Measurements from ENCODE around the gene MTO1. TPM values are rescaled to one million over a fixed set of nuclear protein-coding genes. Genes with fewer than 3 reads are reported as not detected.
"Not testable (repeated sequence)": the region's sequence is repeated elsewhere in the genome, so short reads cannot be mapped to it uniquely, and the experiment has no call there.

The MTO1 gene
- total and polyA plus RNA-seq, 4 donors, result 18.3 to 31.4 (median 22.6) TPM

DNA sequence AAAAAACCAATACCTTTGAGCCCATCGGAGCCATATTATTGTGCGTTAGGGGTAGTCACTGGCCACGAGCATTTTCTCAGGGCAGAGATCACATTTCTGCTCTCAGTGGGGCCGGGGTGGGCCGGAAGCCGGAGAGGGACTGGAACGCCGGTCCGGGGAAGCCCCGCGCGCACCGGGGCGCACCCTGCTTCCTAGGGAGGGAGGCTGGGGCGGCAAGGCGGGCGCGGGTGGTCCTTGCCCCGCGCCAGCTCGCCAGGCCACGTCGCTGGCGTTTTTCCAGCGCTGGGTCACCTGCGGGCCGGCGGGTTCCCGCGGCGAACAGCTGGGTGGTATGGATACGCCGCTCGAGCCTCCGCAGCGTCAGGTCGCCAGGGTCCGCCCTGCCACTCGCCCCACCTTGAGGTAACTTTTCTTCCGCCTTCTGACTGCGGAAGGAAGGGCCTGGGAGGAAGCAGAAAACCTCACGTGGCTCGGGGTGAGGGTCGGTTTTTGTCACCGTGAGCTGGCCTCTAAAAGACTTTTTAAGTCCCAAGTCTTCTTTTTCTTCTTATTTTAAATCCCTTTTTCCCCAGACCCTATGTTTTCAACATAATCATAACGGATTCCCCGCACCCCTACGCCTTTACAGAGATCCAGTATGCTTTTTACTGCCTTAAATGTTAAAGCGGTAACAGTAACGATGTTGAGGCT is 62.0 kb downstream of the MTO1 start:
- Histone ChIP-seq H3K36me3 (ENCODE audit: control insufficient read depth, insufficient read depth, low read length) (peaks cover 2% of the 10 kb centered on the region), H3K9me3 (ENCODE audit: control insufficient read depth, insufficient read depth, low read length) (no peaks in the 10 kb centered on the region), H3K4me3 (ENCODE audit: low read depth, low read length) (peak overlapping the region; percentile 63), H3K4me1 (ENCODE audit: control insufficient read depth, insufficient read depth, low read length) (peaks cover 19% of the 10 kb centered on the region), H3K27me3 (ENCODE audit: control insufficient read depth, insufficient read depth, low read length) (no peaks in the 10 kb centered on the region), H3K27ac (ENCODE audit: low read depth, low read length) (peak overlapping the region; percentile 83)
- 7% methylated on average over 45 of the region's 50 CpGs for WGBS (ENCODE audit: insufficient coverage)
- DNase-seq (ENCODE audit: low read depth in 4 of 6, low spot score in 6 of 6), result peak in 2 of 6 donors; percentile 40 to 58

GRCh38 chr6:73525546-73526330 is 64.2 kb downstream of the MTO1 start:
- Histone ChIP-seq H3K27ac (ENCODE audit: low read depth, low read length) (no peak overlapping the region), H3K4me3 (ENCODE audit: low read depth, low read length) (no peak overlapping the region)
- 100% methylated on average over 1 of the region's 3 CpGs for WGBS (ENCODE audit: insufficient coverage)

DNA sequence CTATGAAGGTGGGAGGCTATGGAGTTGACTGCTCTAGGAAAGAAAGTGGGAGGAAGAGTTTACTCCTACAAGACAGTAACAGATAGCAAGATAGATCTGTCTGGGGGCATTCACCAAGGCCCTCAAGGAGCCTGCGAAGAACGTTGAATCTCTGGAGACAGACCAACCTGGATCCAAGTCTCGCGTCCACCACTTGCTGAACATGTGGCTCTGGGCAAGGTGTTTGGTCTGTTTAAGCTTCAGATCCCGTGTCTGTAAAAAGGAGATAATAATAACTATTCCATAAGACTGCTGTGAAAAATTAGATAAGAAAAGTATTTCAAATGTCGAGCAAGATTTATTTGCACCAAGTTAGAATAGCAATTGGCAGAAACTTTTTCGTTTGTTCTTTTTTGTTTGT is 67.4 kb downstream of the MTO1 start:
- Histone ChIP-seq H3K36me3 (ENCODE audit: control insufficient read depth, insufficient read depth, low read length) (no peaks in the 10 kb centered on the region), H3K27ac (ENCODE audit: low read depth, low read length) (no peak overlapping the region), H3K9me3 (ENCODE audit: control insufficient read depth, insufficient read depth, low read length) (no peaks in the 10 kb centered on the region), H3K27me3 (ENCODE audit: control insufficient read depth, insufficient read depth, low read length) (no peaks in the 10 kb centered on the region), H3K4me1 (ENCODE audit: control insufficient read depth, insufficient read depth, low read length) (peaks cover 2% of the 10 kb centered on the region), H3K4me3 (ENCODE audit: low read depth, low read length) (no peak overlapping the region)
- WGBS (ENCODE audit: insufficient coverage), result no CpG with 5 or more reads among the region's 7 CpGs
- DNase-seq (ENCODE audit: low read depth in 4 of 6, low spot score in 6 of 6), result no peak

More at GRCh38 chr6:73525546-73526330, 64.2 kb downstream of the MTO1 start:
- Histone ChIP-seq H3K27me3 (ENCODE audit: control insufficient read depth, insufficient read depth, low read length) (no peaks in the 10 kb centered on the region), H3K4me1 (ENCODE audit: control insufficient read depth, insufficient read depth, low read length) (peaks cover 18% of the 10 kb centered on the region), H3K36me3 (ENCODE audit: control insufficient read depth, insufficient read depth, low read length) (no peaks in the 10 kb centered on the region), H3K9me3 (ENCODE audit: control insufficient read depth, insufficient read depth, low read length) (no peaks in the 10 kb centered on the region)
- no peak for DNase-seq (ENCODE audit: low read depth in 4 of 6, low spot score in 6 of 6)

- no peak overlapping the region for H3K27ac ChIP-seq (ENCODE audit: low read depth, low read length)
- WGBS (ENCODE audit: insufficient coverage), result no CpG with 5 or more reads among the region's 3 CpGs
Observed at GRCh38 chr6:73532293-73532692, 70.8 kb downstream of the MTO1 start.

DNA sequence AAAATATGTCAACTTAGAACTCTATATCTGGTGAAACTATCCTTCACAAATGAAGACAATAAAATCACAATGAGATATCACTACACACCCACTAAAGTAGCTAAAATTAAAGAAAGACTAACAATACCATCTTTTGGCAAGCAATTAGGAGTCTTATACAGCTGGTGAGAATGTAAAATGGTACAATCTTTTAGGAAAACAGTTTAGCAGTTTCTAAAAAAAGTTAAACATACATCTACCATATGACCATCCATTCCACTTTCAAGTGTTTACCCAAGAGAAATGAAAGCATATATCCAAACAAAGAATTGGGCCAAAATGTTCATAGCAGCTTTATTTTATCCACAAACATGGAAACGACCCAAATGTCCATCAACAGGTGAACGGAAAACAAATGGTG is 73.1 kb downstream of the MTO1 start:
- no peak overlapping the region for H3K27ac ChIP-seq (ENCODE audit: low read depth, low read length)
- H3K4me3 ChIP-seq (ENCODE audit: low read depth, low read length), result no peak overlapping the region
- peak in 1 of 6 donors; percentile 57 for DNase-seq (ENCODE audit: low read depth in 4 of 6, low spot score in 6 of 6)
- no peaks in the 10 kb centered on the region for H3K4me1 ChIP-seq (ENCODE audit: control insufficient read depth, insufficient read depth, low read length)
- H3K9me3 ChIP-seq (ENCODE audit: control insufficient read depth, insufficient read depth, low read length), result no peaks in the 10 kb centered on the region
- 86% methylated on average over 2 of the region's 2 CpGs for WGBS (ENCODE audit: insufficient coverage)
- no peaks in the 10 kb centered on the region for H3K27me3 ChIP-seq (ENCODE audit: control insufficient read depth, insufficient read depth, low read length)
- no peaks in the 10 kb centered on the region for H3K36me3 ChIP-seq (ENCODE audit: control insufficient read depth, insufficient read depth, low read length)

More at GRCh38 chr6:73532293-73532692, 70.8 kb downstream of the MTO1 start:
- Histone ChIP-seq H3K36me3 (ENCODE audit: control insufficient read depth, insufficient read depth, low read length) (no peaks in the 10 kb centered on the region), H3K9me3 (ENCODE audit: control insufficient read depth, insufficient read depth, low read length) (no peaks in the 10 kb centered on the region), H3K4me3 (ENCODE audit: low read depth, low read length) (no peak overlapping the region), H3K27me3 (ENCODE audit: control insufficient read depth, insufficient read depth, low read length) (no peaks in the 10 kb centered on the region), H3K4me1 (ENCODE audit: control insufficient read depth, insufficient read depth, low read length) (no peaks in the 10 kb centered on the region)
- peak in 1 of 6 donors; percentile 57 for DNase-seq (ENCODE audit: low read depth in 4 of 6, low spot score in 6 of 6)

GRCh38 chr6:73537677-73538076 is 76.1 kb downstream of the MTO1 start:
- no peak for DNase-seq (ENCODE audit: low read depth in 4 of 6, low spot score in 6 of 6)
- Histone ChIP-seq H3K27me3 (ENCODE audit: control insufficient read depth, insufficient read depth, low read length) (no peaks in the 10 kb centered on the region), H3K4me1 (ENCODE audit: control insufficient read depth, insufficient read depth, low read length) (no peaks in the 10 kb centered on the region), H3K4me3 (ENCODE audit: low read depth, low read length) (no peak overlapping the region), H3K36me3 (ENCODE audit: control insufficient read depth, insufficient read depth, low read length) (no peaks in the 10 kb centered on the region), H3K27ac (ENCODE audit: low read depth, low read length) (no peak overlapping the region), H3K9me3 (ENCODE audit: control insufficient read depth, insufficient read depth, low read length) (no peaks in the 10 kb centered on the region)
- 100% methylated on average over 1 of the region's 3 CpGs for WGBS (ENCODE audit: insufficient coverage)

DNA sequence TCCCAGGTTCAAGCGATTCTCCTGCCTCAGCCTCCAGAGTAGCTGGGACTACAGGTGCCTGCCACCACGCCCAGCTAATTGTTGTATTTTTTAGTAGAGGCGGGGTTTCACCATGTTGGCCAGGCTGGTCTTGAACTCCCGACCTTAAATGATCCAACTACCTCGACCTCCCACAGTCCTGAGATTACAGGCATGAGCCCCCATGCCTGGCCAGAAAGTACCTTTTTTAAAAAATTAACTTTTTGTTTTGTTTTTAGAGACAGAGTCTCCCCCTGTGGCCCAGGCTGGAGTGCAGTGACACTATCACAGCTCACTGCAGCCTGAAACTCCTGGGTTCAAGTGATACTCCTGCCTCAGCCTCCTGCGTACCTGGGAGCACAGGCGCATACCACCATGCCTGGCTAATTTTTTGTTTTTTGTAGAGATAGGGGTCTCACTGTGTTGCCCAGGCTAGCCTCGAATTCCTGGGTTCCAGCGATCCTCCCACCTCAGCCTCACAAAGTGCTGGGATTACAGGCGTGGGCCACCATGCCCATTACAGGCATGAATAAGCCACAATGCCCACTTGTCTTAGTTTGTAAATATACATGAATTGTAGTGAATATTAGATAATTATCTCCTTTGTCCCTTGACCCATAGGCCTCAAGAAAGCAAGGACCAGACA is 76.7 kb downstream of the MTO1 start:
- 94% methylated on average over 2 of the region's 10 CpGs for WGBS (ENCODE audit: insufficient coverage)
- no peaks in the 10 kb centered on the region for H3K9me3 ChIP-seq (ENCODE audit: control insufficient read depth, insufficient read depth, low read length)
- no peaks in the 10 kb centered on the region for H3K27me3 ChIP-seq (ENCODE audit: control insufficient read depth, insufficient read depth, low read length)
- H3K4me1 ChIP-seq (ENCODE audit: control insufficient read depth, insufficient read depth, low read length), result no peaks in the 10 kb centered on the region
- H3K36me3 ChIP-seq (ENCODE audit: control insufficient read depth, insufficient read depth, low read length), result no peaks in the 10 kb centered on the region
- no peak for DNase-seq (ENCODE audit: low read depth in 4 of 6, low spot score in 6 of 6)
- H3K27ac ChIP-seq (ENCODE audit: low read depth, low read length), result no peak overlapping the region
- no peak overlapping the region for H3K4me3 ChIP-seq (ENCODE audit: low read depth, low read length)

- DNase-seq (ENCODE audit: low read depth in 4 of 6, low spot score in 6 of 6); H3K27ac ChIP-seq (ENCODE audit: low read depth, low read length); H3K4me1 ChIP-seq (ENCODE audit: control insufficient read depth, insufficient read depth, low read length); H3K4me3 ChIP-seq (ENCODE audit: low read depth, low read length); H3K27me3 ChIP-seq (ENCODE audit: control insufficient read depth, insufficient read depth, low read length); H3K36me3 ChIP-seq (ENCODE audit: control insufficient read depth, insufficient read depth, low read length); H3K9me3 ChIP-seq (ENCODE audit: control insufficient read depth, insufficient read depth, low read length): not testable (repeated sequence)
- WGBS (ENCODE audit: insufficient coverage), result 100% methylated on average over 2 of the region's 3 CpGs
Observed at GRCh38 chr6:73542481-73542880, 80.9 kb downstream of the MTO1 start.

- 86% methylated on average over 3 of the region's 5 CpGs for WGBS (ENCODE audit: insufficient coverage)
- Histone ChIP-seq H3K4me3 (ENCODE audit: low read depth, low read length) (no peak overlapping the region), H3K36me3 (ENCODE audit: control insufficient read depth, insufficient read depth, low read length) (no peaks in the 10 kb centered on the region), H3K27ac (ENCODE audit: low read depth, low read length) (no peak overlapping the region), H3K4me1 (ENCODE audit: control insufficient read depth, insufficient read depth, low read length) (no peaks in the 10 kb centered on the region), H3K27me3 (ENCODE audit: control insufficient read depth, insufficient read depth, low read length) (no peaks in the 10 kb centered on the region), H3K9me3 (ENCODE audit: control insufficient read depth, insufficient read depth, low read length) (no peaks in the 10 kb centered on the region)
- DNase-seq (ENCODE audit: low read depth in 4 of 6, low spot score in 6 of 6), result no peak
Observed at GRCh38 chr6:73542891-73543290, 81.4 kb downstream of the MTO1 start.

Measured in spinal cord (tissue), 10 donors.